Stimulated activated naive CD4-positive, alpha-beta T cell treated with Interleukin-2 at 50 U/mL for 16 hours (primary cell): ENCODE measurements around the gene HDAC7.
"Not testable (repeated sequence)": the region's sequence is repeated elsewhere in the genome, so short reads cannot be mapped to it uniquely, and the experiment has no call there.

ENCODE experiments used
- DNase-seq: peaks from one replicate; lab custom pipeline; 2025; lab: John Stamatoyannopoulos, UW

Gene HDAC7

GRCh38 chr12:47812797-47813510, 6.7 kb downstream of the HDAC7 start:
- peak; percentile 98 for DNase-seq

- DNase-seq = no peak
Measured at GRCh38 chr12:47811581-47812484, 7.9 kb downstream of the HDAC7 start.

GRCh38 chr12:47811072-47811396, 8.7 kb downstream of the HDAC7 start:
- no peak for DNase-seq

GRCh38 chr12:47809518-47809917, 10.2 kb downstream of the HDAC7 start:
- DNase-seq = not testable (repeated sequence)

- peak; percentile 32 for DNase-seq
Measured at GRCh38 chr12:47808574-47809365, 10.9 kb downstream of the HDAC7 start.

GRCh38 chr12:47808050-47808449, 11.7 kb downstream of the HDAC7 start:
- DNase-seq = peak; percentile 79

GRCh38 chr12:47807338-47807737, 12.4 kb downstream of the HDAC7 start:
- no peak for DNase-seq

GRCh38 chr12:47805417-47805816, 14.3 kb downstream of the HDAC7 start:
- DNase-seq = no peak

- no peak for DNase-seq
Measured at GRCh38 chr12:47804171-47804570, 15.5 kb downstream of the HDAC7 start.

- no peak for DNase-seq
Measured at GRCh38 chr12:47803191-47803875, 16.4 kb downstream of the HDAC7 start.

- no peak for DNase-seq
Measured at GRCh38 chr12:47802312-47802711, 17.4 kb downstream of the HDAC7 start.

- no peak for DNase-seq
Measured at GRCh38 chr12:47801904-47802246, 17.8 kb downstream of the HDAC7 start.

- no peak for DNase-seq
Measured at GRCh38 chr12:47801170-47801903, 18.4 kb downstream of the HDAC7 start.

- no peak for DNase-seq
Measured at GRCh38 chr12:47800582-47800981, 19.1 kb downstream of the HDAC7 start.

GRCh38 chr12:47799357-47799955, 20.2 kb downstream of the HDAC7 start:
- no peak for DNase-seq

GRCh38 chr12:47798382-47798948, 21.2 kb downstream of the HDAC7 start:
- DNase-seq = no peak

GRCh38 chr12:47797441-47797840, 22.3 kb downstream of the HDAC7 start:
- DNase-seq = no peak

GRCh38 chr12:47795814-47796411, 23.8 kb downstream of the HDAC7 start:
- DNase-seq = no peak

GRCh38 chr12:47795121-47795813, 24.4 kb downstream of the HDAC7 start:
- no peak for DNase-seq

- no peak for DNase-seq
Measured at GRCh38 chr12:47794679-47795078, 25.0 kb downstream of the HDAC7 start.
